Measurements from ENCODE around the gene ZXDC.

ZXDC gene

DNA sequence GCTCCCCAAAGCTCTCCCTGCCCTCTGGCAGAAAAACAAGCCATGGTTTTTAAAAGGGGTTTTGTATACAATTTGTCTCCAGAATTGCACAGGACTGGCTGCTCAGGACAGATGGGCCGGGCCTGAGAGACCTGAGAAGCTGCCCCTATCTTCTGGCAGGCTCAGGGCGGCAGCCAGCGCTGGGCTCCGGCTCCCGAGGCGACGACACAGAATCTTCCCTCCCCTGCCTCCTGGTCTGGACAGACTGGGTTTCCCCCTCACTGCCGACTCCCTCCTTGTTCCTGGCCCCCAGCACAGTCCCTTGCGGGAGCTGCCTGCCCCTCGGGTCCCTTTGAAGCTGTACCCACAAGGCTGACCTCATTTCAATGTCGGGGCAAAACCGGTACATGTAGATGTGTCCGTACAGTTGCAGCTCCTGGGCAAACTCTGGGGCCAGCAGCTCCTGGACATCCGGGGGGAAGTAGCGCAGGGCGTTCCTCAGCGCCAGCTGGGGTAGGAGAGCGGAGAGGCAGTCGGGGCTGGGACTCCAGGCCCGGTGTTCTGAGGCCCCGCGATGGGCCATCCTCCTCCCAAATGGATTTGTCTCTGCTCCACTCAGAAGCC lies 34.7 kb upstream of the ZXDC start:
- no peak for DNase-seq

DNA sequence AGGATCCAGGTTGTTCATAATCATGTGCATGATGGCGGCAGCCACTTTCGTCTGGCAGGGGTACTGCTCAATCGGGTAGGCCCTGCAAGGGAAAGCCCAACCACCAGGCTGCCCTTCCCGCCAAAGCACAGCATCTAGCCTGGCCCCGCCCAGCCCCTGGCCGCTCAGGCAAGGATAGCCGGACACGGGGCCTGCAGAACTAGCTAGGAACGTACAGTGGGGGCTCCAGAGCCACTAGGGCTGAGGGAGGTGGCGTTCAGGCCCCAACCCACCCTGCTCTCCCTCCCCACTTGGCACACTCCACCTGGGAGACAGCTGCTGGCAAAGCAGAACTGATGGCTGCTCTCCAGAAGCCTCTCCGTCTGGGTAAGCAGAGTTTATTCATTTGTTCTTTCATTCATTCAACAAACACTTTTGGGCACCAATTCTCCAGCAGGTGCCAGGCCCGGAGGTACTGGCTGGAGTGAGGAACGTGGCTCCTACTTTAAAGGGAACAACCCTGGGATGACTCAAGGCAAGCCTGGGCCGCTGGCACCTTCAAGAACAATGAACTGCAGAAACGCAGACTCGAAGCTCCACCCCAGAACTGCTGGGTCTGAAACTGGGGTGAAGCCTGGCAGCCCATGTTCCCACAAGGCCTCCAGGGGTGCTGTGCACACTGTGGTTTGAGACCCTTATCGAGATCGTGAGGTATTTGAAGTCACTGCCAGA lies 34.1 kb upstream of the ZXDC start:
- DNase-seq = no peak

DNA sequence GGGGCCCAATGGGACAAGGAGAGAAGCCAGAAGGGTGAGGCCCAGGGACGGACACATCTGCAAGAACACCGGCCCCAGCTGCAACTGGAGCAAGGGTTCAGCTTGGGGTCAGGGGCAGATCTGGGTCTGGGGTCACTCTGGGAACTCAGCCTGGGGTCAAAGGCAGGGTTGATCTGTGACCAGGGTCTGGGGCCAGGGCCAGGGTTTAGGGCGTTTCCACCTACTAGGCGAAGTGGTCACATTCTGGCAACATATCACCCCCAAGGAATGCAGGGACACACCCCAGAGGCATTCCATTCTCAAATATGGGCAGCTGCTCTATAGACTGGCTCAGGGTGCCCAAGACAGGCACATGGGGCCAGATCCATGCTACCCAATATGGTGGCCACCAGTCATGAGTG lies 32.9 kb upstream of the ZXDC start:
- DNase-seq = no peak

DNA sequence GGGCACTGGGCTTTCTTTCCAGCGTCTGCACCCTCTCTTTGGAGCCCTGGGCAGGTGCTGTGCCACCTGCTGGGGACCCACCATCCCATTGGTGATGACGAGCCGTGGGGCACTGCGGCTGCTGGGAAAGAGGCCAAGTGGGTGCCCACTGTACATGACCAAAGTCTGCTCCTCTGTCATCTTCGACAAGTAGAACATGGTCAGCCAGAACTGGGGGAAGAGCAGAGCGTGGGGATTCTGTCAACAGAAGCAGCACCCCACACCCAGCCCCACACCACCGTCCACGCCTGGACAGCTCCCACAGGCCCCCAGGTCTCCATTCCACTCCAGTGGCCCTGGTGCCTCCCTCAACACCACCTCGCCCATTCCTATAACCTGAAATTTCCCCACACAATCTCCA lies 32.2 kb upstream of the ZXDC start:
- DNase-seq = no peak

DNA sequence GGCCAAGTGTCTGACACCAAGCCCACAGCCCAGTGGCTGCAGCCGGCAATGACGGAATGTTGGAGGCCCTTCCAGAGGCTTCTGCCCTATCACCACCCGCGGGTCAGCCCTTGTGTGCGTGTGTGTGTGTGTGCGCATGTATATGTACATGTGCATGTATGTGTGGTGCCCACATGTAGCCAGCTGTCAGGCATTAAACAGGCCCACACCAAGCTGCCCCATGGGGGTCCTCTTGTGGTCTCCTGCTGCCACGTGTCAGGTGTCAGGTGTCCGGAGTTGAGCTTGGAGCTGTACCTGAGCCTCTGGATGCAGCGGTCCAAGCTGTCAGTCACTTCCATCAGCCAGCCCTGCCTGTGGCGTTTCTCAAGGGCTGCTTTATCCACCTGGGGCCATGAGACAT lies 28.0 kb upstream of the ZXDC start:
- no peak for DNase-seq

DNA sequence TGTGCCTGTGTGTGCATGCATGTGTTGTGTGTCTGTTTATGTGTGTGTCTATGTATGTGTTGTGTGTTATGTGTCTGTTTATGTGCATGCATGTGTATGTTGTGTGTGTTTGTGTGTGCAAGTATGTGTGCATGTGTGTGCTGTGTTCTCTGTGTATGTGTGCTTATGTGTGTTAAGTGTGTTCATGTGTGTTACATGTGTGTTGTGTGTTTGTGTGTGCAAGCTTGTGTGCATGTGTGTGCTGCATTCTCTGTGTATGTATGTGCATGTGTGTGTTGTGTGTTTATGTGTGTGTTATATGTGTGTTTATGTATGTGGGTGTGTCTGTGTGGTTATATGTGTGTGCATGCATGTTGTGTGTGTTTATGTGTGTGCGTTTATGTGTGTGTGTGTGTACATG lies 27.0 kb upstream of the ZXDC start:
- DNase-seq = no peak

DNA sequence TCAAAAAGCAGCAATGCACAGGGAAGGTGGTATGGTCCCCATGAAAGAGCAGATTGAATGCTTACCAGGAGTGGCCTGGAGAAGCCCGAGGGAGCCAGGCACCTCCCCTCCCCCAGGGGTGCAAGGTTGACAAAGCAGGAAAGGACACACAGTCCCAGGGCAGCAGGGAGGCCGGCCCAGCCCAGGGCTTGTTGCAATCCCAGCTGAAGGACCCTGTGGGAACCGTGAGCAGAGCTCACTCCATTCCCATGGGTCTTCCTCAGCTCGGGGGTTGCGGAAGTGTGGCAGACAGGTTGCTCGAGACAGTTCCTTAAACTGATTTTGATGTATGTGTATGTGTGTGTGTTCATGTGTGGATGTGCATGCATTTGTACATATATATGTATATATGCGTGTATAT lies 26.0 kb upstream of the ZXDC start:
- no peak for DNase-seq

DNA sequence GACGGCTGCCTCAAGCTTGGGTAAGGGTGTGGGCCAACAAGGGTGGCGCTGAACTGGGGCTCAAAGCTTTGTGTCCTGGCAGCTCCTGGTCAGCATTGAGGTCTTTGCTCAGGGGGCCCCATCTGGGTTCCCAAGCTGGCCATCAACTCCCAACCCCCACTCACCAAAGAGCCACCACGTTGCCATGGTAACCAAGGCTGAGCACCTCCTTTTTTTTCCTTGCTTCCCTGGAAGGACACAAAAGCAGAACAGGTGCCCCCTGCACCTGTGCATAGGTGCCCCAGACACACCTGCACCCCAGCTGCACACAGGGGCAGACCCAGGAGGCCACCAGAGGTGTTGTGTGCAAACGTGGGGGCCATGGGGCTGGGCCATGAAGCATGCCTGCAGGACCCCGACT lies 25.4 kb upstream of the ZXDC start:
- DNase-seq = no peak

DNA sequence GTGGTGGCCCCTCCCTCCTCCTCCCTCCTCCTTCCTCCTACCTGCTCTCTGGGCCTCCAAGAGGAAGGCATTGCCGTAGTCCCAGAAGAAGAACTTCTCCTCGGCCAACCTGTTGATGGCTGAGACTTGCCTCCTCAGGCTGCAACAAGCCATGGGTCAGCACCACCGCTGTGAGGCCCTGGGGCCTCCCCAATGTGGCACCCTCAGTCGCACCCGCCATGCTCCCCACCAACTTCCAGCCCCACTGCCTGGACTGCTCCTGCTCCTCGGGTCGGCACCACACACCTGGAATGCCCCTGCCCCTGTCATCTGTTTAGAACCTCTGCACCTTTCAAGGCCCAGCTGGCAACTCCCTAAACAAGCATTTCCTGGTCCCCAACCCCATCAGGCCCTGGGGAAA lies 24.3 kb upstream of the ZXDC start:
- DNase-seq = no peak

DNA sequence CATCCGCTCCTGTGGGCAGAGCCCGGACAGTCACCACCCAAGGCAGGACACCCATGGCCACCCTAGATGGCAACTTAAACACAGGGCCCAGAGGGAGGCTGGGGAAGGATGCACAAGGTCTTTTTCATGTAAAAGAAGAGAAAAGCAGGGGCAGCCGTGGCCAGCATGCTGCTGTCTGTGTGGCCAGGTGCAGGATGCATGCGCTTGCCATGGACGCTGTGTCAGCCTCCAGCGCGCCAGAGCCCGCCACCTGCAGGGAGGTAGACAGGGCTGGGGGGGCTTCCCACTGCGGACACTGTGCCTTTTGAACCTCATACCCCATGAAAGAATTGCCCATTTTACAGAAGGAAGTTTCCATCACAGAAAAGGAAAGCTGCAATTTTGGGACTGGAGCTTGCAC lies 23.7 kb upstream of the ZXDC start:
- no peak for DNase-seq

DNA sequence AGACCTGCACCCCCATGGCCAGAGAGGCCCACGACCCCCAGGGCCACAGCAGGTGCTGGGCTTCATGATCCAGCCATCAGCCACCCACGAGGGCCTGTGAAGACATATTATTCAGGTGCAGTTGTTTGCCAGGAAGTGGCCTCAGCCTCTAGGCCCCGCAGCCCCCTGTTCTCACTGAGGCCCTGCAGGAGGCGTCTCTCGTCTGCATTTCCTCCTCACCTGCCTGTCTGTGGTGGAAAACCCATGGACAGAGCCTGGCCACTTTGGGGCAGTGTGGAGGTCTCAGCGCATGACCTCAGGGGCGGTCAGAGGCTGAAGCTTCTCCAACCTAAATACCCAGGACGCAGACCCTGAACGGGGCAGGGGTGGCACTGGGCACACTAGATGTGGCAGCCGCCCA lies 23.2 kb upstream of the ZXDC start:
- no peak for DNase-seq

DNA sequence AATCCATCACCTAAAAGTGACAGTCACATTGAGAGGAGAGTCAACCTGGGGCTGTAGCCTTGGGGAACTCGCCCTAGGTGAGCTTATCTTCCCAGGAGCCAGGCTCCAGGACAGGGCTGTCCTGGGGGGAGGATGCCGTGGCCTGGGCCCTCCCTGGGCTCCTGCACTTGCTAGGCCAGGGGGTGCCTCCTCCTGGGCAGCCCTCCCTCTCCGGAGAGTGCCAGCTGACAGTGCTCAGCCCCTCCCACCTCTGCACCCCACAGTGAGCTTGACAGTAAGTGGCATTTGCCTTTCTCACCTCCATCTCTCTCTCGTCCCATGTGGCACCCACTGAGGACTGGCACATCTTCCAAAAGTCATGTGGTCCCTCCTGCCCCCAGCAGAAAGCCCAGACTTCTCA lies 22.8 kb upstream of the ZXDC start:
- DNase-seq = no peak

DNA sequence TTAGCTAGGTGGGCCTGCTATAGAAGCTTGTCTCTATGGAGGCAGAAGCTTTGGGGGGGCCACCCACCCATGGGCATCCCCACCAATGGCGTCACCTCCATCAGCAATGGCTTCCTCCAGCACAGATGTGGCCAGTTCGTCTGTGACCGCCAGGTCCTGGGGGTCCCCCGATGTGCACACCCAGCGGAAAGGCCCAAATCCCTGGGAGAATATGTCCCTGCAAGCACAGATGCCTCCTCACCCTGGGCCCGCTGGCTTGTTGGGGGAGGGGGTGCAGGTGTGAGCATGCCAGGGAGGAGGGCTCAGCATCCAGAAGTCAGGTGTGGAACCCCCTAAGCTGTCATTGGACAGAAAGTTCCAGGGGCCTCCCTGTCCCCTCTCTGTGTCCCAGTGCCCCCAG lies 22.3 kb upstream of the ZXDC start:
- DNase-seq = no peak

DNA sequence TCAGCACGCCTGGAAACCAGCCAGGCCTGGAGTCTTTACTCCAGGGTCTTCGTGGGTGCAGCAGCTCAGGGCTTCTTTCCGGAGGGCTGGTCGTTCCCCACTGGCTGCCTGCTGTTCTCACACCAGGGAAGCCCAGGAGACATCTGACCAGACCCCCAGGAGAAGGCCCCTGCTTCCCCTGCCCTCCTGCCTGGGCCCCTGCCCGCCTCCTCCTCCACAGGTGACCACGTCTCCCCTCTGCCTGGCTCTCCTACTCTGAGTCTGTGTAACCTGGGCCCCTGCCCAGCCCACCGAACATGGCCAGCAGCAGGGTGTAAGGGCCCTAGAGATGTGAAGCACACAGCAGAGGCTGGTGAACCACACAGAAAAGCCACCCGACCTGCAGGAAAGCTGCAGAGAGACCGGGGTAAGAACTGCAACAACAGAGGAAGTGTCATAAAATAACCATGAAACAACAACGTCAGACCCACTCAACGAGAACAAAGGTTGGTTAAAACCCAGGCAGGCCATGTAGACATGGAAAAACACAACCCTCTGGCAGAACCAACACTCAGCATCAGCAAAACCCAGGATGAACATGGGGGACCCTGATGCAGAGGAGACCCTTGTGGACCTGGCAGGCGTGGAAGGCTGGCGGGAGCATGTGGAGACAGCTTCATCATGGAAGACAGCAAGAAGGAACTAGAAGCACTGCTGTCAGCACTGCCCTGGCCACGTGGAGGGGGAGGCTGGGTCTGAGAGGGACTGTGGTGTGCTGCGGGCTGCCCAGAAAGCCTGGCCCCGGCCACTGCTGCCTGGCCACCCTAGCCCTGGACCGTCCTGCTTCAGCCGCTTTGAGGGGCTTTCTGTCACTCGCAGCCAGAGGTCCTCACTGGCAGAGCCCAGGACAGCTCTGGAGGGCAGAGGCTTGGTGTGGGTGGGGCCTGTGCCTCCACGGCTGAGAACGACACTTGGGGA lies 21.5 kb upstream of the ZXDC start:
- peak in 2 of 4 experiments; percentile 32 to 49 for DNase-seq

DNA sequence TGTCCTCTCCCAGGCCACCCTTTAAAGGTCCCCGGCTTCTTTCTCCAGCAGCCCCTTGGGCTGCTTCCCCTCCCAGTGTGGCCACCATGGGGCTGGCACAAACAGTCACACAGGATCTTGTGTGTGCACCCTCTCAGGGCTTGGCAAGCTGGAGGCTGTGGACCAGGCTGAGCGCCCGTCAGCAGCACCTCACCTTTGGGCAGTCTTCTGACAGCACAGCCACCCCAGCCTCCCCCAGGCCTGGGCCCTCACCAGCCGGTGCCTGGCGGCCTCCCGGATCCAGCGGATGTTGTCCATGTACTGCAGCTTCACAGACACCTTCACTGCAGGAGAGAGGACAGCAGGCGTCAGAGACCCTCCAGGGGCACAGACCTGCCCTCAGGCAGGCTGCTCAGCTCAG lies 20.1 kb upstream of the ZXDC start:
- DNase-seq = no peak

DNA sequence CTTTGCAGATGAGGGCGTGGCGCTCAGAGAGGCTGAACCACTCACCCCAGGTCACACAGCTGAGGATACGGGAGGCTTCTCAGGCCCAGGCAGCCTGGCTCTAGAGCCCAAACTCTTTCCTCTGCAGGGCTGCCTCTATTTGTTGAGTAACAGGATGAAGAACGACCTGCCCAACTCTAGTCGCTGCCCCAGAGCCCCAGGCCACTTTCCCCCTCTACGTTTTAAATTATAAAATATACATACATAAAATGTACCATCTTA lies 19.2 kb upstream of the ZXDC start:
- DNase-seq = no peak

DNA sequence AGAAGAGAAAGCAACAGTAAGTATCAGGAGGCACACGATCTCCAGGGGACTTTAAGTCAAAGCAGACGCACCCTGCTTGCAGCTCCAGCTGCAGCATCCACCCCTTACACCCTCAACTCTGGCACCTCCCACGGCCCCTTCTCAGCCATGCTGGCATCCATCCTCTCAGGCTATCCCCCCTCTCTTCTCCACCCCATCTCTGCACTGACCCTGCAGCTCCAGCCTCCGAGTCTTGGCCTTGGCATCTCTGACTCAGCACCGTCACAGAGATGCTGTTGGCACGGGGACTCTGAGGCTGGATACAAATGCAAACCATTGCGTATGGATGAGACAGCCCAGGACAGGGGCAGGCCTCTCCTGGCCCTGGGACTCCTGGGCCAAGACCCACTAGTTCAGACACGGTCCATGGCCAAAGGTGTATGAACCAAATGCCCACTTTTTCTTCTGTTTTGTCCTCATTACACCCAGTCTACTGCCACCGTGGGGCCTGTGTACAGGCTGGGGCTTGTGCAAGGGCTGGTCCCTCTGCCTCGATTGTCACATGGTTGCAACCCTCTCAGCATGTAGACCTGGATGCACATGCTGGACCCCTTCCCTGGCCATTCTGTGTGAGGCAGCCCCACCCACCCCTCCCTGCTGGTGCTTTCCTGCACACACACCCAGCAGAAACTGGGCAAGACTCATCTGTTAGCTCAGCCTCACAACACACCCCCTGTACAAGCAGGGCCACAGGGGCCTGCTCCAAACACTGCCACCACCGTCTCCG lies 18.7 kb upstream of the ZXDC start:
- DNase-seq = no peak

DNA sequence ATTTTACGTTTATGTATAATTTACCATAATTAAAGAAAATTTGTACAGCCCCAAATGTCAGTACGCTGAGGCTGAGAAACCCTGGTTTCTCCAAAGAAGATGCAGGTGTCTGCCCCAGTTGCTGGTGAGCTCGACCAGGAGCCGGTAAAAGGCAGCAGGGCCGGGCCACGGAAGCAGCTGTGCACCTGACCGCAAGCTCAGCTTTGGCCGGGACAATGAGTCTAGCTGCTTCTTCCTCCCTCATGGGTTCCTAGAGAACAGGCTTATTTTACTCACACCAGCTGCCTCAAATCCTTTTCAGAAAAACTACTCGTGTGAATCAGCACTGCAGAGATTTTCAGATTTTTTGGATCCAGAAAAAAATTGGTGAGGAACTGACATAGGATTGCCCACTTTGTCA lies 18.0 kb upstream of the ZXDC start:
- peak in 1 of 4 experiments; percentile 11 for DNase-seq

DNA sequence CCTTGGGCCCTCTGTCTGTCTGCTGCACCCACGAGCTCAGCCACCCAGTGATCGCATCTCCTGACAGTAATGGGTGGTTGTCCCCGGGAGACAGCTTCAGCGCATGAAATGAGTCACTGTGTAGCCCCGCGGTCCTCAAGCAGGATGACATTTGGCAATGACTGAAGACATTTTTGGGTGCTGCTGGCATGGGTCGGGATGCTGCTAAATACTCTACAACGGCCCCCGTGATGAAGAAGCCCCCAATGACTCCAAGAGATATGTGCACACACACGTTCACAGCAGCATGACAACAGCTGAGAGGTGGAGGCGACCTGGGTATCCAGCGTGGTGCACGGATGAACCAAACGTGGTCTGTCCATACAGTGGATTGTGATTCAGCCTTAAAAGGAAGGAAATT lies 17.4 kb upstream of the ZXDC start:
- no peak for DNase-seq

DNA sequence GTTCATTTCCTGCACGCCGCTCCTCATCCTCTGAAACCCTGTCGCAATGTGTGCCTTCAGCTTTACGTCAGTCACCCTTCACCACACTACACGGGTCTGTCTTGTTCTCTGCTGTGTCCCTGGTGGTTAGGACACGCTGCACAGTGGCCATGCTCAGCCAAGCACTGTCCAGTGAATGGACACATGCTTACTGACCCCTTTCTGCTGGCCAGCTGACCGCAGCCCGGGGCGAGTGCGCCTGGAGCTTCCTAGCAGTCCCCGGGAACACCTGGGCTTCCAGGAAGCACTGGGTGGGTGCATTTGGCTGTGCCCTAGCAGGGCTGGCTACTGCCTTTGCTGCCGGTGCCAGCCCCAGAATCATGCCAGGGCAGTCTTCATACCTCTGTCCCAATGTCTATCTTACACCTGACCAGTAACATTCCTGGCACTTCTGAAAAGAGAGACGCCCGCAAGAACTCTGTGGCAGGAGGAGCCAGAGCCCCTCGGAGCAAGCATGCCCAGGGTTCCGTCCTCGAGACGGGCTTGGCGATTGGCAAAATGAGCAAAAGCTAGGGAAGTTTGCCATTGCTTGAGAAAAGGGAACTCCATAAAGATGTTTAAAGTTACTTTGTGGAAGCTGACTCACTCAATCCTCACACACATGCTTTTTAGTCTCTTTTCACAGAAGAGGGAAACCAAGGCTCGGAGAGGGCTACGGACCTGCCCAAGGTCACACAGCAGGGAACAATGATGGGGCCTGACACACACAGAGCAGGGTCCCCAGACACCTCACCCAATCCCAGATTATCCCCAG lies 15.7 kb upstream of the ZXDC start:
- DNase-seq = peak in 3 of 4 experiments; percentile 37 to 58 (median 45)

DNA sequence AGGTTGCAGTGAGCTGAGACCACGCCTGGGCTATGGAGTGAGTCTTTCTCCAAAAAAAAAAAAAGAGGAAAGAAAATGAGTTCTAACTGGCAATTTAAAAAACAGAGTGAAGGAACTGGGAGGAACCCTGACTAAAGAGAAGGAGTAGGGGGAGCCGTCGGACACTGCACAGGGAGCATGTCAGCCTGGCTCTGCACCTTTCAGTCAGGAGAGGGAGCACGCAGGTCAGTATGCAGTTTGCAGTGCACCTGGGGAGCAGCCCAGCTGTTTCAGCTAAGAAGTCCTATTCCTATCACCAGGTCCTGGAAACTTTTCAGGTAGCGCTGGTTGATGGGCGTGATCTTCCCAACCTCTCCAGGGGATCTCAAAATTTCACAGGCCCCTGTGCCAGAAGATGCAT lies 14.9 kb upstream of the ZXDC start:
- no peak for DNase-seq

DNA sequence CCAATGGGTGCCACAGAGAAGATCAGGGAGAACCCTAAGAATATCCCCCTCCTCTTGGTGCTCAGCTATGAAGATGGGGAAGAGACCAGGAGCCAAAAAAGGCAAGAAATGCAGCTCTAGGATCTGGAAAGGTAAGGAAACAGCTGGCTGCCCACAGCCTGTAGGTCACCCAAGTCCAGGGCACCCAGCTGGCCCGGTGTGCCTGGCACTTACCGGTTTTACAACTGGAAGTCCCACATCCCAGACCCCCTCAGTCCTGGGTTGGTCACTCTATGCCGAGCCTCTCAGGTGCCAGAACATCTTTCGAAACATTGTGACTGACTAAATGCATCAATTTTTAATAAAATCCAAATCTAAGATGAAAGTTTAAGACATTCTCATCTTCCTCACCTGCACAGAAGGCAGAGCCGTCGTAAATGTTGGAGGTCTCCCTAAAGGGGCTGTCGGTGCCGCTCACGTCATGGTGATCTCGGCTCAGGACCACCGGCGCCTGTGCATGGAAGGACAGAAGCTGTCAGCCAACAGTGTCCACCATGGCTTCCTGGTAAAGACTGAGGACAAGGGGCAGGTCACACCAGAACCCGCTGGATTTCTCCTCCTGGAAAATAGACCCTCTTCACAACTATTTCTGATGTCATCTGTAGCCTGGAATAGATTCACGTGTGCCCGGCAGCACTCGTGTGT lies 13.3 kb upstream of the ZXDC start:
- no peak for DNase-seq
